ENCODE measurements around the gene EBF3.

Gene EBF3, protein sequence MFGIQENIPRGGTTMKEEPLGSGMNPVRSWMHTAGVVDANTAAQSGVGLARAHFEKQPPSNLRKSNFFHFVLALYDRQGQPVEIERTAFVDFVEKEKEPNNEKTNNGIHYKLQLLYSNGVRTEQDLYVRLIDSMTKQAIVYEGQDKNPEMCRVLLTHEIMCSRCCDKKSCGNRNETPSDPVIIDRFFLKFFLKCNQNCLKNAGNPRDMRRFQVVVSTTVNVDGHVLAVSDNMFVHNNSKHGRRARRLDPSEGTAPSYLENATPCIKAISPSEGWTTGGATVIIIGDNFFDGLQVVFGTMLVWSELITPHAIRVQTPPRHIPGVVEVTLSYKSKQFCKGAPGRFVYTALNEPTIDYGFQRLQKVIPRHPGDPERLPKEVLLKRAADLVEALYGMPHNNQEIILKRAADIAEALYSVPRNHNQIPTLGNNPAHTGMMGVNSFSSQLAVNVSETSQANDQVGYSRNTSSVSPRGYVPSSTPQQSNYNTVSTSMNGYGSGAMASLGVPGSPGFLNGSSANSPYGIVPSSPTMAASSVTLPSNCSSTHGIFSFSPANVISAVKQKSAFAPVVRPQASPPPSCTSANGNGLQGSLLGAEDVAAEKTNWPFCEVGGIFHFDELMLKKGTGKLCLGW

DNA sequence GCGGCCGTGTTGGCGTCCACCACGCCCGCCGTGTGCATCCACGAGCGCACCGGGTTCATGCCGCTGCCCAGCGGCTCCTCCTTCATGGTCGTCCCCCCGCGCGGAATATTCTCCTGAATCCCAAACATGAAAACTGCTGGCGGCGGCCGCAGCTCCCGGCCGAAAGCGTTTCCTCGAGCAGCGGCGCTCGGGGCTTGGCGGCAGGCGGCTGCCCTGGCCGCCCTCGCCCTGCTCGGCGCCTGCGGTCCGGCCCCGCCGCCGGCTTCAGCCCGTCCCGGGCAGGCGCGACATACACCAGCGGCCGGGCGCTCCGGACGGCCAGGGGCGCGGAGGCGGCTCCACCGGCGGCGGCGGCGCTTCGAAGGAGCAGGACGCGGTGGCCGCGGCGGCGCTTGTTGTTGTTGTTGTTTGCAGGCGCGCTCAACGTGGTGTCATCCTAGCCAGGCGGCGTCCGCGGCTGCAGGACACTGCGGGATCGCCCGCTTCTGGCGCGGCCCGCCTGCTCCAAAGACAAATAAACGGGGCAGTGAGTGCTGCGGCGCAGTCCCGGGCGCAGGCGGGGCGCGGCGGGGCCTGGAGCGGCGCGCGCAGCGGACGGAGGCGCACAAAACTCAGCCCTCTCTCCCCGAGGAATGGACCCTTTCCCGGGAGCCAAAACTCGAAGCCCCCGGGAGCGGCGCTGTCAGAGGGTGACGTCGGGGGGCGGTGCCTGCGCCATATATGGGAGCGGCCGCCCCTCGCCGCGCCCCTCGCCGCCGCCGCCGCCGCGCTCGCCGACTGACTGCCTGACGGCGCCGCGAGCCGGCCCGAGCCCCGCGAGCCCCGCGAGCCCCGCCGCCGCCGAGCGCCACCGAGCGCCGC lies at the start of gene EBF3:
Gene EBF3 (minus strand): TSS at position 634 of the 861 bp plus-strand sequence. CDS start 506 bp downstream, at position 128.
- DNase-seq (ENCODE audit: low read depth, low spot score), result no peak

GRCh38 chr10:130013335-130014262 lies 49.5 kb upstream of the EBF3 start:
- DNase-seq (ENCODE audit: low read depth, low spot score), result no peak

DNA sequence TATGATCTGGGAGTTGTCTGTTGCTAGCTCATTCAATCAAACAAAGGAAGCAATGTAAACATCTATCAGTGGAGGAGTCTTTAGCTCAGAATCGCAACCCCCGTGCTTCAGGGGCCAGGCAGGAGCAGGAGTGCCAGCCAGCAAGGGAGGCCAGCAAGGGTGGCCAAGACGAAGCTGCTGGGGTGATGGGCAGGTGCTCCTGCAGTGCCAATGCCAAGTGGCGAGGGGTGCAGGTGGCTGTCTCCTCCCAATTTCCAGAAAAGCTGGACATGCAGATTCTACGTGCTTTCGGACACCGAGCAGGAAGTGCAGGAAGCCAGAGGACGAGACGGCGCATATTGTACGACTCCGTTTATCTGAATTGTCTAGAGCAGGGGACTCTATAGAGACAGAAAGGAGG lies 48.1 kb upstream of the EBF3 start:
- DNase-seq (ENCODE audit: low read depth, low spot score), result no peak

GRCh38 chr10:130010653-130011052 lies 46.6 kb upstream of the EBF3 start:
- no peak for DNase-seq (ENCODE audit: low read depth, low spot score)

GRCh38 chr10:130009228-130009627 lies 45.2 kb upstream of the EBF3 start:
- DNase-seq (ENCODE audit: low read depth, low spot score), result no peak

DNA sequence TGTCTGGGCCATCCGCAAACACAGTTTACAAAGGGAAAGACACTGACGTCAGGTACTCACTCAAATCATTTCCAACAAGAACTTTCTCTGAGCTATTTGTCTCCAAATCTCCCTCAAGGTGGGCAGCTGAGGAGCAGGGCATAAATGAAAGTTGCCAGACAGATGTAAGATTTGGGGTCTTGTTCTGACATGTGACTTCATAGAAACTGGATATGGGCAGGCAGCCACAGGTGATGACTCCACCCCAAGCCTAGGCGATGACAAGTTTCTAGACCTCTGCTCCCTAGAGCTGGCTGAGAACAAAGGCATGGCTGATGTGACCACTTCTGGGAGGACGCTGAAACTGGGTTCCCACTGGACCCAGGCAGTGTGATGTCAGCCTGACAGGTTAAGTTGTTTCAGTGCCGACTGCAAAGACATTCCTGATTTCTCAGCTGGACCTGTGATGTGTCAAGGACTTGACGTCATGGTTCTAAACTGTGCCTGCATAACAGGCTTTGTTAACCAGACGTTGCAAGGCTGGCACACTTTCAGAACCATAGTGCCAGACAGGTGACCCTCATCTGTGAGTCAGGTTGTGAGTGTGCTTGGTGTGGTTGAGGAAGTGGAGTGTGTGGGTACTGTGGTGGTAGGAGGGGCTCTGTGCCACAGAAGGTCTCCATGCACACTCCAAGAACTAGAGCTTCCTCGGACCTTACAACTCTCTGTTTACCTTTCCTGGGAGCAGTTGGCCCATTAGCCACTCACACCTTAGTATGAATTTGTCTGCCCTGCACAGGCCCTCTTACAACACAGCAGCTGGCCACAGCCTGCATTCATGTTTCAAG lies 39.9 kb upstream of the EBF3 start:
- DNase-seq (ENCODE audit: low read depth, low spot score), result no peak

- DNase-seq (ENCODE audit: low read depth, low spot score), result no peak
Observed at GRCh38 chr10:130003166-130003565, 39.1 kb upstream of the EBF3 start.

DNA sequence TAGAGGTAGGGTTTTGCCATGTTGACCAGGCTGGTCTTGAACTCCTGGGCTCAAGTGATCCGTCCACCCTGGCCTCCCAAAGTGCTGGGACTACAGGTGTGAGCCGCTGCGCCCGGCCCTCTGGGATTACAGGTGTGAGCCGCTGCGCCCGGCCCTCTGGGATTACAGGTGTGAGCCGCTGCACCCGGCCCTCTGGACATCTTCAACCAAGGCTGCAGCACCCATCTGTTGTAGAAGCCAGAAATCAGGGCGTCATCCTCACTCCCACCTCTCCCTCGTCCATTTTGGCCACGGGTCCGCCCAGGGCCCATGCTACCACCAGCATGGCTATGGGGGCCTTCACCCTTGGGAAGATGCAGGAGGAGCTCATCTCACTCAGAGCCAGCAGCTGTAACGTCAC lies 38.5 kb upstream of the EBF3 start:
- DNase-seq (ENCODE audit: low read depth, low spot score), result no peak

GRCh38 chr10:130000918-130001317 lies 36.8 kb upstream of the EBF3 start:
- no peak for DNase-seq (ENCODE audit: low read depth, low spot score)

DNA sequence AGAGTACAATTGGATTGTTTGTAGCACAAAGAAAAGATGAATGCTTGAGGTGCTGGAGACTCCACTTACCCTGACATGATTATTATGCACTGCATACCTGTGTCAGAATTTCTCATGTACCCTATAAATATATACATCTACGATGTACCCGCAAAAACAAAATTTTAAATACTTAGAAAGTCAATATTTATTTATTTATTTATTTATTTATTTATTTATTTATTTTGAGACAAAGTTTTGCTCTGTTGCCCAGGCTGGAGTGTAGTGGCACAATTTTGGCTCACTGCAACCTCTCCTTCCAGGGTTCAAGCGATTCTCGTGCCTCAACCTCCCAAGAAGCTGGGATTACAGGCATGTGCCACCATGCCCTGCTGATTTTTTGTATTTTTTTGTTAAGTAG lies 35.1 kb upstream of the EBF3 start:
- no peak for DNase-seq (ENCODE audit: low read depth, low spot score)

GRCh38 chr10:129993621-129994020 lies 29.5 kb upstream of the EBF3 start:
- no peak for DNase-seq (ENCODE audit: low read depth, low spot score)

- no peak for DNase-seq (ENCODE audit: low read depth, low spot score)
Observed at GRCh38 chr10:129992356-129992755, 28.3 kb upstream of the EBF3 start.

DNA sequence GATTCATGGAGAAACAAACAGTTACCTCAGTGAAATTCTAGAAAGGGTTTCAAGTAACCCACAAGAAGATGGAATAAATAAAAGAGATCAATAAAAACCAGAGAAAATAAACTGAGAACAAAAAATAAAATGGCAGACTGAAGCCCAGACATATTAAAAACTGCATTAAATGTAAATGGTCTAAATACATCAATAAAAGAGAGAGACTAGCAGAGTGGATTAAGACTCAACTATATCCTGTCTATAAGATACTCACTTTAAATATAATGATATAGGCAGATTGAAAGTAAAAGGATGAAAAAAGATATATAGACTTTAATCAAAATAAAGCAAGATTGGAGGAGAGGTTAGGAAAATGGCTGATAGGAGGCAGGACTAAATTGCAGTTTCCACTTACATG lies 18.8 kb upstream of the EBF3 start:
- DNase-seq (ENCODE audit: low read depth, low spot score), result no peak

DNA sequence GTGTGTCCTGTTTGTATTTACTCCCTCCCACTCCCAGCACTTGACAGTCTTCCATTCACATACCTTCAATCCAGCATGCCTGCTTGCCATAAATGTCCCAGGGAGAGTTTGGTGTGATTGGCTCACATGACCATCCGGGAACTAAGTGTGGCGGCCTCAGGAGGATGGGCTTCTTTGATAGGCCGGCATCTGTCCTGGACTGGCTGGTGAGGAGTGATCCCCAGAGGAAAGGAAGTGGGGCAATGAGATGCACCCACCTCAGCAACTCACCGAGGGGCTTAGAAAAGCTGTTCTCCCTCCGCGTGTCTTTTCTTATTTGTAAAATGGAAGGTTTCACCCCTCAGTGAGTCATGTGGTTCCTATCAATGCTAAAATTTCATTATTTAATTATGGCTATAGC lies 14.9 kb upstream of the EBF3 start:
- no peak for DNase-seq (ENCODE audit: low read depth, low spot score)

DNA sequence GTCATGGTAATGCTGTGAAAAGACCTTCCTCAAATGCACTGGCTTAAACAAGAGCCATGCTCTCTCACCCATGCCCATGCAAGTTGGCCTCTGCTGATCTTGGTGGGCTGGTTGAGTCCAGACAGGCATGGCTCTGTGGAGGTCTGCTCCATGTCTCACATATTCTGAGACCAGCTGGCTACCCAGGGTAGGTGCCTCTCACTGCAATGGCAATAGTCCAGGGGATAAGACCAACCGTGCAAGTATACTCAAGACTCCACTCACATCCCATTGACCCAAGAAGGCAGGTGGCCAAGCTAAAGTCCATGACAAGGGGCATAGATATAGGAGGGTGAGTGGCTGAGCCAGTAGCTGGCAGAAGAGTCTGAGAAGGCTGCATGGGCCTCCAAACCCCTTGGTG lies 14.2 kb upstream of the EBF3 start:
- DNase-seq (ENCODE audit: low read depth, low spot score), result no peak

DNA sequence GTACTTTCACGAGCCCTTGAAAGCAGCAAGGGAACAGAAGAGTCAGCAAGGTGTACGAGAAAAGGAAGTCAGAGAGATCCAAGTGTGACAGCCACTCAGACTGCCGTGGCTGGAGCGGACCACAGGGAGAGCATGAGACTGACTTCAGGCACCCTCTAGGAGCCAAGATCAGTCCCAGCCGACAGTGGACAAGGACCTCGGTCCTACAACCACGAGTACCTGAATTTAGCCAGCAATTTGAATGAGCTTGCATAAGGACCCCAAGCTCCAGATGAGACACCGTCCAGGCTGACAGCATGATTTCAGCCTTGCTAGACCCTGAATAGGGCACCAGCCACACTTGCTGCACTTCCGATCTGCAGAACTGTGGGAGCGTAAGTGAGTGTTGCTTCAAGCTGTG lies 13.7 kb upstream of the EBF3 start:
- no peak for DNase-seq (ENCODE audit: low read depth, low spot score)

GRCh38 chr10:129973674-129974059 lies 9.6 kb upstream of the EBF3 start:
- no peak for DNase-seq (ENCODE audit: low read depth, low spot score)

DNA sequence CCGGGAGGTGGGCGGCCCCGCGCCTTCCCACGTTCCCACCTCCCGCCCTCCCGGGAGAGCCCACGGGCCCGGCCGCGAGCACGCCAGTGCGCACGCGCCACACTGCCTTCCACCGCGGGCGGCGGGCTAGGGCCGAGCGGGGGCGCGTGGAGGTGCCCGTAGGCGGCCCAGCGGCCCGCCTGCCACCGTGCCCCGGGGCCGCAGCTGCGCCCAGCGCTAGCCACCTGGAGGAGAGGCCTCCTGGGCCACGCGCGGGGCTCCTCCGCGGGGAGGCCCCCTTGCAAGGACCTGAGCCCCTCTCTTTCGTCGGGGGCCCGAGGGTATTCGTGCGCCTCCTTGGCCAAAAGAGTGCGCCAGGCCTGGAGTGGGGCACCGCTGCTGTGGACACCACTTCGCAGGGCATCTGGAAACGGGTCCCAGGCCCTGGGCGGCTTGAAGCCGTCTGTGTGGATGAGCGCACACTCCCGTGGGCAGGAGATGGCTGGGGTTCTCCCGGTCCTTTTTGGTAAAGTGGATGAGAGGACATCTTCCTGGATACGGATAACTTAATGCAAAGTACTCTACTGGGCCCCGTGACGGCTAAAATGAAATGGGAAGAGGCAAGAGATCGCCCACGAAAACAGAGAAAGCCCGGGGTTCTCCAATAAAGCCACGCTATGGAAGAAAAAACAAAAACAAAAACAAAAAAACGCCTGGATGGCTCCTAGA lies 9.0 kb upstream of the EBF3 start:
- DNase-seq (ENCODE audit: low read depth, low spot score), result no peak

DNA sequence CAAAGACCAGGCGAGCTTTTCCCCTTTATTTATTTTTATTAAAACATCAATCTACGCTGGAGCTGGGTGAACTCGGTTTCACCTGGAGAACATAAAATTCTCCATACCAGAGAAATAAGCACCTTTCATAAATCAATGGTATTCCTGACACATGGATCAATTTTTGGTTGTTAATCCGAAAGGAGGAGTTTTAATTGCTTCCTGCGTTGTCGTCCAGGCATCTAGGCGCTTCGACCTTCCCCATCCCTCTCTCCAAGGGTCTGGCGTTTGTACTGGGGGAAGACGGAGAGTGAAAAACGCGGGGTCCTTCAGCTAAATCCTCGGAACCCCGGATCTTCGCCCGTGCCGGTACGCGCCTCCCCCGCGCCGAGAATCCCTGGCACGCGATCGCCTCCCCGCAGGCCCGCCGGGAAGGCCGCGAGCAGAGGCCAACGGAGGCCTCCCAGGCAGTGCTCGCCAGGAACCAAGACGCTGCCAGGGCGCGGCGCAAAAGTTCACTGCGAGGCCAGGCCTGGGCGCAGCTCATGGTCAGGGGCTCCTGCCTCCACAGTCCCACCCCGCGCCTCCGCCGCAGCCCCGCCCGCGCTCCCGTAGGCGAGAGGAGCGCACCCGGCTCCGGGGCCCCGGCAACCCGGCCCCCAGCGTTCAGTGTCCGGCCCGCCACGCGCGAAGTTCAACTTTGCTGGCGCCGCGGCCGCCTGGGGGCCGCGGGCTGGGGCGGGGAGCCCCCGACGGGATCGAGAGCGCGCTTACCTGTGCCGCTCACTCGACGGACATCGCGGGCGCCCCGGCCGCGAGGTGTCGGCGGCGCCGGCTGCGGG lies 8.3 kb upstream of the EBF3 start:
- no peak for DNase-seq (ENCODE audit: low read depth, low spot score)
